Stimulated activated CD4-positive, alpha-beta T cell treated with anti-CD3 and anti-CD28 coated beads, Interleukin-2, amount 100 ng/mL, for 24 hours (primary cell): ENCODE data around the gene FREY1.
"Not testable (repeated sequence)": the region's sequence is repeated elsewhere in the genome, so short reads cannot be mapped to it uniquely, and the experiment has no call there.

Source experiments
- DNase-seq, 2 donors: peaks; one replicate each; pipeline ENCODE4 v3.0.0-alpha.2; 2020

The FREY1 gene

DNA sequence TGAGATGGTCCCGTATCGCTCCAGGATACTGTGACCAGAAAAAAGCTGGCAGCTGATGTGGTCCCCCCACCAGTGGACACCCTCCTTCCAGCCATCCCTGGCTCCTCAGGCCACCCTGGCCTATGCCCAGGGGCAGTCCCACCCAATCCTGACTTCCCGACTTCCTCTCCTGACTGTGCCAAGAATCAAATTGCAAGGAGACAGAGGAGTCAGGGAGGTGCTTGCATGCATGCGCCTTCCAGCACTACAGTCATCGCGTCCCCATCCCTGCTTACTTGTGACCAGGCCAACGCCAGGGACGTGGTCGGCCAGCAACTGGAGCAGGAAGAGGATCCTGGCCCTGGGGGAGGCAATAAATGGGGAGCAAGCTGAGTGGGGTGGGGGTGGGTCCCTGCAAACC, 3.6 kb upstream of the FREY1 start:
- DNase-seq: no peak

- DNase-seq: no peak
Measured at GRCh38 chr11:45909594-45910475, 2.8 kb upstream of the FREY1 start.

DNA sequence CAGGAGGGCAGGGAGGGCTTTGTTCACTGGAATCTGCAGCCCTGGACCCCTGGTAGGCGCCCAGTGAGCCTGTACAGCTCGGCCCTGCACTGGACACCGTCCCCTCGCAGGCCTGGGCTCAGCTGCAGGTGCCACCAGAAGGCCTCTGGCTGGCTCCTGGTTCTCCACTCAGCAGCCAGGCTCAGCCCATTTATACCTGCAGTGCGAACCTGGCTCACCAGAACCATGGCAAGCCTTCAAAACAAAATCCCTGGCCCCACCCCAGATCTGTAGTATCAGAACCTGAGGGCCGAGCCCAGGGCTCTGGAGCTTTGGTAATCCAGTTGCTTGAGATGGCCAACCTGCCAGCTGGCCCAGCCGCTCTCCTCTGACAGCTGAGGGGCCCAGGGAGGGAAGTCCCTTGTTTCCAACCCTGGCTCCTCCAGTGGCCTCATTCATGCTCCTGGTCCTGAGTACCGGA, 870 bp upstream of the FREY1 start:
- DNase-seq: no peak

GRCh38 chr11:45906096-45906682, 882 bp downstream of the FREY1 start:
- DNase-seq: no peak

DNA sequence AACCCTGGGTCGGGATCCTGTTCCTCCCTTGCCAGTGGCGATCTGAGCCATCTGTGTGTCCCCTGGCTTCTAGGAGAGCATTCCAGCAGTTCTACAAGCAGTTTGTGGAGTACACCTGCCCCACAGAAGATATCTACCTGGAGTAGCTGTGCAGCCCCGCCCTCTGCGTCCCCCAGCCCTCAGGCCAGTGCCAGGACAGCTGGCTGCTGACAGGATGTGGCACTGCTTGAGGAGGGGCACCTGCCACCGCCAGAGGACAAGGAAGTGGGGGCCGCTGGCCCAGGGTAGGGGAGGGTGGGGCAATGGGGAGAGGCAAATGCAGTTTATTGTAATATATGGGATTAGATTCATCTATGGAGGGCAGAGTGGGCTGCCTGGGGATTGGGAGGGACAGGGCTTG, 1.5 kb downstream of the FREY1 start:
- DNase-seq: not testable (repeated sequence)

DNA sequence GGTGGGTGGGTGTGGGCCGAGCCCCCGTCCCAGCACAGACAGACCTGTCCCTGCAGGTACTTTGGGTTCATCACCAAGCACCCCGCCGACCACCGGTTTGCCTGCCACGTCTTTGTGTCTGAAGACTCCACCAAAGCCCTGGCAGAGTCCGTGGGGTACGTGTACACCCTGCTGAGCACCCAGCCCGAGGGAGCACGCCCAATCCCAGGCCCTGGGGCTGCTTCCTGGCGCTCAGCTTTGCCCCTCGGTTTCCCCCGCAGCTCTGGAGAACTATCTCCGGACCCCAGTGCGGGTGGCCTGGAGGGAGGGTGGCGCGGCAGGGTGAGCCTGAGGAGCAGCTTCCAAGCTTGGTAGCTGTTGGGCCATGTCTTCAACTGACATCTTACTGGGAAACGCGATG, 2.0 kb downstream of the FREY1 start:
- no peak for DNase-seq

DNA sequence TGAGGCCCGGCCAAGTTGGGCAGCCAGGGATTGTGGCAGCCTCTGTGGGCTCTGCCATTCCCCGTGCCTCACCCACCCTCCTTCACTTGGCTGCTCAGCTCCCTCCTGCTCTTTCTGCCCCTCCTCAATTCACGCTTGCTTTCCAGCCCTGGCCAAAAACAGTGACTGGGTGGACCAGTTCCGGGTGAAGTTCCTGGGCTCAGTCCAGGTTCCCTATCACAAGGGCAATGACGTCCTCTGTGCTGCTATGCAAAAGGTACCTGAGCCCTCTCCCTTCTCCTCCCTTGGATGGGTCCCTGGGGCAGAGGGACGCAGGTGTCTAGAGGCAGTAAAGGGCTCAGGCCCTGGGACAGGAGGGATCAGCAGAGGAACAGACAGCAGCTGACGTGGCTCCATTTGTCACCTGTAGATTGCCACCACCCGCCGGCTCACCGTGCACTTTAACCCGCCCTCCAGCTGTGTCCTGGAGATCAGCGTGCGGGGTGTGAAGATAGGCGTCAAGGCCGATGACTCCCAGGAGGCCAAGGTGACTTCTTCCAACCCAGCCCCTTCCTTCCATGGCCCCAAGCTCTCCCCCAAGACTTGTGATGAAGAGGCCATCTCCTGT, 2.7 kb downstream of the FREY1 start:
- no peak for DNase-seq

GRCh38 chr11:45902452-45903380, 4.4 kb downstream of the FREY1 start:
- DNase-seq: no peak

GRCh38 chr11:45901626-45902025, 5.4 kb downstream of the FREY1 start:
- DNase-seq: no peak

- no peak for DNase-seq
Measured at GRCh38 chr11:45900916-45901617, 6.0 kb downstream of the FREY1 start.

- not testable (repeated sequence) for DNase-seq
Measured at GRCh38 chr11:45900175-45900800, 6.8 kb downstream of the FREY1 start.

DNA sequence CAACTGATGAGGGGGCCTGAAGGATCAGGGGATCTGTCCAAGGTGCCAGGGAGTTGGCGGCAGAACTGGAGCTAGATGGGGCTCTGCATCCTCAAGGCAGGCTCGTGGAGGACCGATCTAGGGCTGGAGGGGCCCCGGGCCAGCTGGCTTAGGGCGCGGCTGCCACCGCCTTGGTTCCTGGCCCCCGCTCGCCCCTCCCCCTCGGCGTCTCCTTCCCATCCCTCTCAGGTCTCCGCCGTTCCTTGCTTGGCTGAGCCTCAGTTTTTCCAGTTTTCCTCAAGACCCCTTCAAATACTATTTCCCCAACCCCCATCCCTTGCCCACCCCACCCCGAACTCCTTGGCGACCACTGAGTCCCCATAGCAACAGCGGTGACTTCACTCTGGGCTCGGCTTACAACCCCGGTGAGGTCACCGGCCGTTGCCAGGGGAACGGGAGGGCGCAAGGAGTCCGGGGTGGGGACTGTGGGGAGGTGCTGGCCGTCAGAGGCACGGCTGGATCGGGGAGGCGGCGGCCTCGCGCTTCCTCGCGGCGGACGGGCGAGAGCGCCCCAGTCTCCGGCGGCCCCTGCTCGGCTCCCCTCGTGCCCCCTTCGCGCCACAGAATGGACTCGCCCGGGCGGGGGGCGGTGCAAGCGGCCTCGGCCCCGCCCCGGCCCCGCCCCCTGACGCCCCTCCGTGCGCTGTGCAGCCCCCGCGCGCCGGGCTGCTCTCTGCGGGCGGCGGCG, 7.5 kb downstream of the FREY1 start:
- peak; percentile 67 to 72 for DNase-seq

GRCh38 chr11:45899086-45899447, 8.0 kb downstream of the FREY1 start:
- no peak for DNase-seq

DNA sequence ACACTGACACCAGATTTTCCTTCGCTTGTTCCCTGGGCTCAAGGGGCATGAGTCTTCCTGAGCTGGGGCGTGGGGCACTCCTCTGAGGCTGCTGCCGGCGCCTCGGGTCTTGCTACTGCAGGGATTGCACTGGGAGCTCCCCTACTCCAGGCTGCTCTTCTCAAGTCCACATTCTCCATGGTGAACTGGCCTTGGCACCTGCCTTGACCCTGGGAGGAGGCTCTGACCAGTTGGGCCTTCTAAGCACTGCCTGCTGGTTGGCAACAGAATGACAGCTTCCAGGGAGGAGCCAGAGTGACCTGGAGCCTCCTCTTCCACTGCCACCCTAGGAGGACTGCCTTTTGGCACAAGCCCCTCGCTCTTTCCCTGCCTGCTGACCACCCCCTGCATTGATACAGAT, 9.5 kb downstream of the FREY1 start:
- DNase-seq: no peak

GRCh38 chr11:45896422-45896984, 10.6 kb downstream of the FREY1 start:
- no peak for DNase-seq

GRCh38 chr11:45895553-45896259, 11.4 kb downstream of the FREY1 start:
- DNase-seq: no peak

DNA sequence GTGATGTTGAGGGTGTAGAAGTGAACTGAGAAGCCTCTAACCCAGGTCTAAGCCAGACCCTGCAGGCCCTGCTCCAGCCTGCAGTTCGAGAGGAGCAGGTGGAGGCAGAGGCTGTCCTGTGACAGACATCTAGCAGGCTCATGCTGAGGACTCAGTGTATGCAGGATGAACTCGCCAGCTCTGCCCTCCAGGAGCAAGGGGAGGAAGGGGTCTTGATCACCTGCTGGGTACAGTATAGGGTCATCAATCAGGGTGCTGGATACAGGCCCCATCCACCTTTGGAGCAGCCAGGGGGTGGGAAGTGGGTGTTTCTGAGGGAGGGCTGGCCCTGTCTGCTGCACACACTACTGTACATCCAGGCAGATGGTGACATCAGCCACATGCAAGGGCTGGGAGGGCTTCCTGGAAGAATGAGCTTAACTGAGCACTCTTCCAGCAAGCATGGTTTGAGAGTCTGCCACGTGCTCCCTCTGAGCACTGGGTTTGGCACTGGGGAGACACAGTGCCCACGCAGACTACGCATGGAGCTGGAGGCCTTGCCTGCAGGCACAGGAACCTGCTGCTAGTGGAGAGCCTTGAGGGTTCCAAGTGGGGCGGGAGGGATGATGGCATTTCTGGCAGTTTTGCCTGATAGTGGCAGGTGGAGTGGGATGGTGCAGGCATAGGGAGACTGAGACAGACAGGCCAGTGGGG, 12.4 kb downstream of the FREY1 start:
- no peak for DNase-seq

DNA sequence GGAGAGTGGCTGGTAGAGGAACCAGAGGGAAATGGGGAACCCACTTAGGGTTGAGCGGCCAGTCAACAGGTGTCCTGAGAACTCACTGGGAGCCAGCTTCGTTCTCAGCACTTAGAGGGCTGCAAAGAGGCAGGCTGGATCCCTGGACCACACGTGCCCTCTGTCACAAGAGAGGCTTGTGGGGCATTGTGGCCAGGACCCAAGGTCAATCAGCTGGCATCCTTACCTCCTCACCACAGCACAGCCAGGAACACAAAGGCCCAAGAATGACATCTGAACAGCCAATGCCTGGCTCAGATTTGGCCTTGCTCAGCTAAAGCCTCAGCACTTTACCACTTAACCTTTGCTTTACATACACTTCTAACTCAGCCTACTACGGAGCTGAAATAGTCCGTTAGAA, 14.2 kb downstream of the FREY1 start:
- DNase-seq: no peak

- no peak for DNase-seq
Measured at GRCh38 chr11:45890886-45891550, 16.1 kb downstream of the FREY1 start.
